Ovary (tissue), 9 donors: ENCODE data around the gene RGS7. TPM values are rescaled to one million over a fixed set of nuclear protein-coding genes. Genes with fewer than 3 reads are reported as not detected.

ENCODE experiments used
- DNase-seq, 5 donors: peaks; one replicate each; pipeline ENCODE4 v3.0.0-alpha.2; 2019 to 2020
- H3K27ac ChIP-seq, 2 donors: fragments of 200-600 bp; one replicate each; pipeline versions ENCODE4 v1.5.1 to v1.8.0; 2019 to 2022
- H3K27me3 ChIP-seq: fragments of 200-600 bp; one replicate; pipeline ENCODE4 v1.8.0; 2022
- H3K36me3 ChIP-seq: fragments of 200-600 bp; sonication (generic); one replicate; pipeline ENCODE4 v1.5.1; 2019
- H3K4me1 ChIP-seq: one replicate; pipeline ENCODE4 v1.8.1; 2013; ENCODE audit warnings: mild to moderate bottlenecking, moderate library complexity; ENCODE audit not compliant: insufficient read depth
- H3K4me3 ChIP-seq: fragments of 200-600 bp; sonication (generic); one replicate; pipeline ENCODE4 v1.5.1; 2017
- H3K9me3 ChIP-seq, 2 donors: fragments of 200-600 bp in 1 of 2; sonication (generic) in 1 of 2; one replicate each; pipeline versions ENCODE4 v1.5.1 to v1.8.1; 2013 to 2019; ENCODE audit warnings: mild to moderate bottlenecking in 1 of 2, moderate library complexity in 1 of 2
- CTCF ChIP-seq, 3 donors: fragments of 450-650 bp in 2 of 3; fragments of 200-600 bp in 1 of 3; IDR thresholded peaks; one replicate each; pipeline versions ENCODE4 v1.5.1 to v1.8.0; 2016 to 2022; ENCODE audit warnings: antibody characterized with exemption in 3 of 3, mild to moderate bottlenecking in 1 of 3
- EP300 ChIP-seq: sonication (generic); formaldehyde crosslinking; IDR thresholded peaks from one replicate; pipeline ENCODE4 v1.6.1; 2017; ENCODE audit warnings: antibody characterized with exemption
- POLR2A ChIP-seq: fragments of 450-650 bp; IDR thresholded peaks from one replicate; pipeline ENCODE4 v1.6.1; 2017; ENCODE audit warnings: antibody characterized with exemption, mild to moderate bottlenecking, moderate library complexity
- WGBS, 3 donors: extraction: QIAGEN DNeasy Blood & Tissue Kit in 1 of 3; methylation state at CpG; one replicate each; pipeline versions ENCODE4 v1.1.5 to v1.1.7; 2013 to 2017; 5-methylcytosine and 5-hydroxymethylcytosine counted together
- intact Hi-C, 4 donors: fragments of 100-400 bp; cut with DNase I; formaldehyde crosslinking; loops; one replicate each; pipeline versions ENCODE4 v1.11.0 to v1.15.1; 2022 to 2023
- polyA plus RNA-seq, 2 donors: library from polyadenylated mRNA; stranded (reverse); fragments of 200-250 nt in 1 of 2; fragments of 350-450 nt in 1 of 2; fragmentation: Illumina TruSeq in 1 of 2; extraction: RNeasy Lipid Tissue Mini Kit (QIAGEN cat#74804) in 1 of 2; gene quantifications; one replicate each; pipeline ENCODE4 v1.2.3, GENCODE V29; 2013 to 2014
- total RNA-seq, 7 donors: library from RNA; depleted of rRNA in 2 of 7; stranded (reverse); fragments of >200 nt in 2 of 7; fragmentation: NEBNext Ultra II Directional in 3 of 7; extraction: Animal tissue kit (Norgen Biotek cat#: 25700) in 3 of 7; gene quantifications; one replicate each; pipeline versions ENCODE4 v1.1.0 to v1.2.4, GENCODE V29; 2016 to 2023
- donor health status: DM: no; HTN: no; CAD: no; lungs with moderate emphysema.
- donor health status: DM: no; HTN: no; CAD: no.
- donor health status: Bipolar disorder and iron deficiency.
- donor health status: DM: yes; HTN: yes; CAD: no.
- donor health status: DM: no; HTN: no; CAD: no.
- donor health status: DM: yes; HTN: yes; CAD: no.

The RGS7 gene
- total and polyA plus RNA-seq, 9 donors, result 0.10 to 1.00 (median 0.37) TPM; not detected in 1

- Histone ChIP-seq H3K27ac (no peak overlapping the region), H3K4me1 (no peaks in the 10 kb centered on the region), H3K27me3 (no peaks in the 10 kb centered on the region), H3K9me3 (no peaks in the 10 kb centered on the region), H3K4me3 (no peak overlapping the region), H3K36me3 (no peaks in the 10 kb centered on the region)
- intact Hi-C loops, result no loop called here
- DNase-seq, result no peak
- 89 to 94% (median 90%) methylated on average over 7 of the region's 7 CpGs for WGBS, 3 donors
- no peak for TF ChIP-seq CTCF (IDR thresholded peaks at IDR 0.05)
- TF ChIP-seq POLR2A, result no peak
- TF ChIP-seq EP300, result no peak
Observed at GRCh38 chr1:241109039-241109438, 248.0 kb downstream of the RGS7 start.

- no peaks in the 10 kb centered on the region for H3K36me3 ChIP-seq
- intact Hi-C loops, result no loop called here
- no peak for TF ChIP-seq EP300
- TF ChIP-seq POLR2A, result no peak
- no peak for TF ChIP-seq CTCF (IDR thresholded peaks at IDR 0.05)
- no peaks in the 10 kb centered on the region for H3K9me3 ChIP-seq
- H3K27me3 ChIP-seq, result no peaks in the 10 kb centered on the region
- H3K4me1 ChIP-seq, result no peaks in the 10 kb centered on the region
- H3K4me3 ChIP-seq, result no peak overlapping the region
- 61 to 70% (median 61%) methylated on average over 3 of the region's 3 CpGs for WGBS, 3 donors
- no peak overlapping the region for H3K27ac ChIP-seq
- DNase-seq, result no peak
Observed at GRCh38 chr1:241105147-241105546, 251.9 kb downstream of the RGS7 start.

- H3K36me3 ChIP-seq, result no peaks in the 10 kb centered on the region
- intact Hi-C loops, result no loop called here
- no peaks in the 10 kb centered on the region for H3K4me1 ChIP-seq
- no peaks in the 10 kb centered on the region for H3K9me3 ChIP-seq
- DNase-seq, result no peak
- WGBS, 3 donors, result 37 to 46% (median 42%) methylated on average over 1 of the region's 1 CpG
- H3K27me3 ChIP-seq, result no peaks in the 10 kb centered on the region
- H3K27ac ChIP-seq, result no peak overlapping the region
- no peak overlapping the region for H3K4me3 ChIP-seq
- no peak for TF ChIP-seq CTCF (IDR thresholded peaks at IDR 0.05)
- no peak for TF ChIP-seq POLR2A
- TF ChIP-seq EP300, result no peak
Observed at GRCh38 chr1:241102664-241103063, 254.3 kb downstream of the RGS7 start.

GRCh38 chr1:241101622-241102021 lies 255.4 kb downstream of the RGS7 start:
- DNase-seq, result no peak
- H3K4me3 ChIP-seq, result no peak overlapping the region
- 65 to 81% (median 66%) methylated on average over 3 of the region's 3 CpGs for WGBS, 3 donors
- H3K4me1 ChIP-seq, result no peaks in the 10 kb centered on the region
- no peaks in the 10 kb centered on the region for H3K27me3 ChIP-seq
- no peaks in the 10 kb centered on the region for H3K36me3 ChIP-seq
- TF ChIP-seq POLR2A (no peak), EP300 (no peak), CTCF (IDR thresholded peaks at IDR 0.05) (no peak)
- intact Hi-C loops, result no loop called here
- no peaks in the 10 kb centered on the region for H3K9me3 ChIP-seq
- H3K27ac ChIP-seq, result no peak overlapping the region

GRCh38 chr1:241097479-241097878 lies 259.5 kb downstream of the RGS7 start:
- Histone ChIP-seq H3K27ac (no peak overlapping the region), H3K9me3 (no peaks in the 10 kb centered on the region), H3K4me3 (no peak overlapping the region), H3K4me1 (no peaks in the 10 kb centered on the region), H3K27me3 (no peaks in the 10 kb centered on the region), H3K36me3 (no peaks in the 10 kb centered on the region)
- no peak for DNase-seq
- TF ChIP-seq EP300 (no peak), POLR2A (no peak), CTCF (IDR thresholded peaks at IDR 0.05) (no peak)
- intact Hi-C loops, result no loop called here
- 97 to 99% (median 97%) methylated on average over 5 of the region's 5 CpGs for WGBS, 3 donors
